GM19395 (cell line): ENCODE results near the gene GKN1.

Experiments used
- ATAC-seq: cut with Tn5 transposase; IDR thresholded peaks from one replicate; pipeline ENCODE4 v1.9.1; 2021; ENCODE audit warnings: mild to moderate bottlenecking, moderate library complexity; ENCODE audit not compliant: unreplicated experiment

GKN1 gene

GRCh38 chr2:68959001-68959400 is 15.4 kb upstream of the GKN1 start:
- no peak for ATAC-seq

- no peak for ATAC-seq
Measured at GRCh38 chr2:68961380-68961779, 13.1 kb upstream of the GKN1 start.

GRCh38 chr2:68964282-68964681 is 10.2 kb upstream of the GKN1 start:
- no peak for ATAC-seq

GRCh38 chr2:68968221-68968620 is 6.2 kb upstream of the GKN1 start:
- ATAC-seq, result no peak

- no peak for ATAC-seq
Measured at GRCh38 chr2:68969736-68970490, 4.5 kb upstream of the GKN1 start.

- no peak for ATAC-seq
Measured at GRCh38 chr2:68970566-68971265, 3.7 kb upstream of the GKN1 start.

GRCh38 chr2:68971591-68972231 is 2.7 kb upstream of the GKN1 start:
- ATAC-seq, result no peak

- no peak for ATAC-seq
Measured at GRCh38 chr2:68974946-68975665, 670 bp downstream of the GKN1 start.

- ATAC-seq, result no peak
Measured at GRCh38 chr2:68975844-68976243, 1.4 kb downstream of the GKN1 start.

GRCh38 chr2:68977453-68977852 is 3.0 kb downstream of the GKN1 start:
- ATAC-seq, result no peak

- no peak for ATAC-seq
Measured at GRCh38 chr2:68978098-68978497, 3.7 kb downstream of the GKN1 start.

GRCh38 chr2:68980956-68981355 is 6.5 kb downstream of the GKN1 start:
- no peak for ATAC-seq

- no peak for ATAC-seq
Measured at GRCh38 chr2:68987021-68987503, 12.6 kb downstream of the GKN1 start.

GRCh38 chr2:68989035-68989434 is 14.6 kb downstream of the GKN1 start:
- ATAC-seq, result no peak

- no peak for ATAC-seq
Measured at GRCh38 chr2:68992341-68992740, 17.9 kb downstream of the GKN1 start.

- ATAC-seq, result no peak
Measured at GRCh38 chr2:68992933-68993332, 18.5 kb downstream of the GKN1 start.

GRCh38 chr2:68993660-68994059 is 19.2 kb downstream of the GKN1 start:
- no peak for ATAC-seq

GRCh38 chr2:68994864-68995263 is 20.4 kb downstream of the GKN1 start:
- no peak for ATAC-seq

GRCh38 chr2:68995916-68996315 is 21.5 kb downstream of the GKN1 start:
- ATAC-seq, result no peak

- ATAC-seq, result no peak
Measured at GRCh38 chr2:68997401-68997800, 23.0 kb downstream of the GKN1 start.

GRCh38 chr2:69001879-69002278 is 27.4 kb downstream of the GKN1 start:
- no peak for ATAC-seq
